Gastrocnemius medialis (tissue), 4 donors: ENCODE results near the gene PDLIM1.

Source experiments
- POLR2A ChIP-seq, 2 donors: fragments of 450-650 bp; IDR thresholded peaks; one replicate each; pipeline ENCODE4 v1.6.1; 2017; ENCODE audit warnings: antibody characterized with exemption in 2 of 2, mild to moderate bottlenecking in 2 of 2, moderate library complexity in 2 of 2
- TF ChIP-seq, protein P1 (sequence below), 5 experiments: fragments of 450-650 bp in 3 of 5; fragments of 200-600 bp in 2 of 5; sonication (generic) in 2 of 5; IDR thresholded peaks in 4 of 5; conservative IDR thresholded peaks in 1 of 5; 1 replicate in 4 of 5; 2 replicates in 1 of 5; pipeline ENCODE4 v1.5.1; 2016 to 2019; ENCODE audit warnings: antibody characterized with exemption in 5 of 5, mild to moderate bottlenecking in 3 of 5, moderate library complexity in 3 of 5

DNA sequence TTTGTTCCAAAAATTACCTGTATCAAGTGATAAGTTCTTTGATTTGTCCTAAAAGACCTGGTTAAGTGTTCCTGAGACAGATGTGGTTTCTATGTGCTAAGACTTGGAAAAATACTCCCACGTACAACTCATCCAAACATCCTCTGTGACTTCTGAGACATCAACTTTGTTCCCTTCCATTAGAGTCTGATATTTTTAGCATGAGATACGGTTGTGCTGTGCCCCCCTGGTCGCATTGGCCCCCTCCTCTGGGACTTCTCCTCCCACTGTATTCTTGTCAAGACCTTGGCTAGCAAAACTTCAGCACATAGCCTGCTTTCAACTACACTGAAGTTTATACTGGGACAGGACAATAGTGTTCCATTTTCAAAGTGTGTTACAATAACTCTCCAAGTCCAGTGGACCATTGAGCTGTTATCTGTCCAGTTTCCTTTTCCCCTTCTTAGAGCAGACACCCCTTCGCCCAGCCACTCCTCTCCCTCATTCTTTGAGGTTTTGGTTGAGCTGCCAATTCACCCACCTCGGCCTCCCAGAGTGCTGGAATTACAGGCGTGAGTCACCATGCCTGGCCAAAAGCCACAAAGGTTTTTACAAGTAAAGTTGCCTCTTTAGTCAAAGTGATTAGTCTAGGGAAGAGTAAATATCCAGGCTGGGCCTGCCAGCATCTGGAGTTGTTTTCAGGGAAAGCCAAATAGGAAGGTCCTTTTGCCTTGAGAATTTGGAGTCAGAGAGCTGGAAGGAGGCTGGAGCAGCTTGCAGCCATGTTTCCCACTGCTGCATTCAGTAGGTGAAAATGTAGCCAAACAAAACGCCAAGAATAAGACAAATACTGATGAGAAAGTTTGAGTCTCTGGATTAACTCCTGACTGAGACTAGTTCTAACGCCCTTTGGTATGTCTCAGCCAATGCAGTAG, 17.8 kb upstream of the PDLIM1 start:
- TF ChIP-seq POLR2A (IDR thresholded peaks at IDR 0.05), result no peak
- TF ChIP-seq, protein P1, sequence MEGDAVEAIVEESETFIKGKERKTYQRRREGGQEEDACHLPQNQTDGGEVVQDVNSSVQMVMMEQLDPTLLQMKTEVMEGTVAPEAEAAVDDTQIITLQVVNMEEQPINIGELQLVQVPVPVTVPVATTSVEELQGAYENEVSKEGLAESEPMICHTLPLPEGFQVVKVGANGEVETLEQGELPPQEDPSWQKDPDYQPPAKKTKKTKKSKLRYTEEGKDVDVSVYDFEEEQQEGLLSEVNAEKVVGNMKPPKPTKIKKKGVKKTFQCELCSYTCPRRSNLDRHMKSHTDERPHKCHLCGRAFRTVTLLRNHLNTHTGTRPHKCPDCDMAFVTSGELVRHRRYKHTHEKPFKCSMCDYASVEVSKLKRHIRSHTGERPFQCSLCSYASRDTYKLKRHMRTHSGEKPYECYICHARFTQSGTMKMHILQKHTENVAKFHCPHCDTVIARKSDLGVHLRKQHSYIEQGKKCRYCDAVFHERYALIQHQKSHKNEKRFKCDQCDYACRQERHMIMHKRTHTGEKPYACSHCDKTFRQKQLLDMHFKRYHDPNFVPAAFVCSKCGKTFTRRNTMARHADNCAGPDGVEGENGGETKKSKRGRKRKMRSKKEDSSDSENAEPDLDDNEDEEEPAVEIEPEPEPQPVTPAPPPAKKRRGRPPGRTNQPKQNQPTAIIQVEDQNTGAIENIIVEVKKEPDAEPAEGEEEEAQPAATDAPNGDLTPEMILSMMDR (IDR thresholded peaks at IDR 0.05 in 4 of 5, conservative IDR thresholded peaks at IDR 0.05 in 1 of 5), result no peak
